WTC11 (cell line): ENCODE data around the gene TNNC2. TPM values are rescaled to one million over a fixed set of nuclear protein-coding genes. Genes with fewer than 3 reads are reported as not detected.

Source experiments
- ATF1 ChIP-seq: sonication (generic); formaldehyde crosslinking; IDR thresholded peaks from 2 replicates; pipeline ENCODE4 v1.8.1; 2023; ENCODE audit warnings: mild to moderate bottlenecking, moderate library complexity, missing genetic modification reagents
- CREM ChIP-seq: sonication (generic); formaldehyde crosslinking; IDR thresholded peaks from 2 replicates; pipeline ENCODE4 v1.8.1; 2022; ENCODE audit warnings: mild to moderate bottlenecking, missing genetic modification reagents, moderate library complexity
- EMX1 ChIP-seq: fragments of 250-450 bp; sonication (Bioruptor Pico); IDR thresholded peaks from 2 replicates; pipeline ENCODE4 v1.8.0; 2021; ENCODE audit warnings: mild to moderate bottlenecking
- FOXP4 ChIP-seq: sonication (generic); formaldehyde crosslinking; IDR thresholded peaks from 2 replicates; pipeline ENCODE4 v1.8.0; 2022; ENCODE audit warnings: mild to moderate bottlenecking, missing genetic modification reagents
- GABPB1 ChIP-seq: sonication (generic); formaldehyde crosslinking; IDR thresholded peaks from 2 replicates; pipeline ENCODE4 v1.8.1; 2023; ENCODE audit warnings: mild to moderate bottlenecking, missing genetic modification reagents
- GTF2I ChIP-seq: fragments of 250-450 bp; sonication (Bioruptor Pico); conservative IDR thresholded peaks from 2 replicates; pipeline ENCODE4 v1.4.0; 2021; ENCODE audit warnings: mild to moderate bottlenecking
- JAZF1 ChIP-seq: fragments of 250-450 bp; sonication (Bioruptor Pico); IDR thresholded peaks from 2 replicates; pipeline ENCODE4 v1.9.0; 2021; ENCODE audit warnings: moderate library complexity, mild to moderate bottlenecking, inconsistent platforms
- PRDM15 ChIP-seq: sonication (generic); formaldehyde crosslinking; IDR thresholded peaks from 2 replicates; pipeline ENCODE4 v1.8.0; 2022; ENCODE audit warnings: missing genetic modification reagents
- TEAD1 ChIP-seq: sonication (generic); formaldehyde crosslinking; IDR thresholded peaks from 2 replicates; pipeline ENCODE4 v1.8.0; 2022; ENCODE audit warnings: mild to moderate bottlenecking, missing genetic modification reagents
- ZNF138 ChIP-seq: sonication (generic); formaldehyde crosslinking; conservative IDR thresholded peaks from 2 replicates; pipeline ENCODE4 v1.8.1; 2022; ENCODE audit warnings: mild to moderate bottlenecking, moderate library complexity, missing genetic modification reagents
- ZNF263 ChIP-seq: sonication (generic); formaldehyde crosslinking; IDR thresholded peaks from 2 replicates; pipeline ENCODE4 v1.8.1; 2022; ENCODE audit warnings: low read depth, mild to moderate bottlenecking, moderate library complexity, missing genetic modification reagents
- ZNF317 ChIP-seq: sonication (generic); formaldehyde crosslinking; IDR thresholded peaks from 2 replicates; pipeline ENCODE4 v1.8.1; 2023; ENCODE audit warnings: low read depth, mild to moderate bottlenecking, moderate library complexity, missing genetic modification reagents, borderline replicate concordance
- ZNF396 ChIP-seq: fragments of 250-450 bp; sonication (Bioruptor Pico); IDR thresholded peaks from 2 replicates; pipeline ENCODE4 v1.8.0; 2021; ENCODE audit warnings: mild to moderate bottlenecking, moderate library complexity, borderline replicate concordance
- ZNF532 ChIP-seq: fragments of 250-450 bp; sonication (Bioruptor Pico); IDR thresholded peaks from 2 replicates; pipeline ENCODE4 v1.9.0; 2021; ENCODE audit warnings: mild to moderate bottlenecking, borderline replicate concordance
- ZSCAN18 ChIP-seq: fragments of 250-450 bp; sonication (Bioruptor Pico); IDR thresholded peaks from 2 replicates; pipeline ENCODE4 v2.1.2; 2022; ENCODE audit warnings: mild to moderate bottlenecking, moderate library complexity
- total RNA-seq: library from RNA; stranded (reverse); gene quantifications from 3 replicates; pipeline ENCODE4 v1.2.3, GENCODE V29; 2021
- TF ChIP-seq, protein P1 (sequence below): sonication (generic); formaldehyde crosslinking; IDR thresholded peaks from 2 replicates; pipeline ENCODE4 v1.8.1; 2022; ENCODE audit warnings: missing genetic modification reagents, borderline replicate concordance
- TF ChIP-seq, protein P2 (sequence below): sonication (generic); formaldehyde crosslinking; IDR thresholded peaks from 2 replicates; pipeline ENCODE4 v1.8.1; 2023; ENCODE audit warnings: mild to moderate bottlenecking, moderate library complexity, missing genetic modification reagents
- TF ChIP-seq, protein P3 (sequence below): sonication (generic); formaldehyde crosslinking; IDR thresholded peaks from 2 replicates; pipeline ENCODE4 v1.8.0; 2022; ENCODE audit warnings: mild to moderate bottlenecking, missing genetic modification reagents
- TF ChIP-seq, protein P4 (sequence below): sonication (generic); formaldehyde crosslinking; IDR thresholded peaks from 2 replicates; pipeline ENCODE4 v1.8.1; 2022; ENCODE audit warnings: mild to moderate bottlenecking, moderate library complexity, missing genetic modification reagents
- TF ChIP-seq, protein P5 (sequence below): sonication (generic); formaldehyde crosslinking; IDR thresholded peaks from 2 replicates; pipeline ENCODE4 v1.8.0; 2023; ENCODE audit warnings: missing genetic modification reagents

TNNC2 gene
- total RNA-seq, 1 experiment from 2014 or later: 3.0 TPM

DNA sequence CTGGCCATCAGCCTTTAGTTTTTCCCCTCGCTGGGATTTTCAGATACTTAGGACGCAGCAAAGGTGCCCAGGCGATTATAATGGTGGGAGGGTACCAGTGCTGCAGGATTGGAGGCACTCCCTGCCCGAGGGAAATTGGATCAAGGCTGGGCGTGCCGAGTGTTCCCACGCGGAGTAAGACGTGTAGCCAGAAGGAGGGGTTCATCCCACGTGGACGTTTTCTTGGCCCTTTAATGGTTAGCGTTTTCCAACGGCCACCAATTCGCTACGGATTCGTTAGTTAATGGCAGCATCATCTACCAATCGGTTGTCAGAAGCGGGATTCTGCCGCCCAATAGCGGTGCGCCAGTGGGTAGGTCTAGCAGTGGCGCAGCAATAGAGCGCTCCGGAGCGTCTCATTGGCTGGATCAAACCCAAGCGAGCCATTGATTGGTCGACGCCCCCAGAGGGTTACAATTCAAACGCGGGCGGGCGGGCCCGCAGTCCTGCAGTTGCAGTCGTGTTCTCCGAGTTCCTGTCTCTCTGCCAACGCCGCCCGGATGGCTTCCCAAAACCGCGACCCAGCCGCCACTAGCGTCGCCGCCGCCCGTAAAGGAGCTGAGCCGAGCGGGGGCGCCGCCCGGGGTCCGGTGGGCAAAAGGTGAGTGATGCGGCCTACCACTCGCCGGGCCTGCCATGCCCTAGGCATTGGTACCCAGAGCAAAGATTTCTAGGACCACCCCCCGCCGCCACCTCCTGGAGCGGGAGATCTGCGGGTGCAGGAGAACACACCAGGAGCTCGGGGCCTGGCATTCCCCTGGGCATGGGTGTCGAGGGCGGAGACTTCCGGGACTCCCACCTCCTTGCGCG, 14.7 kb downstream of the TNNC2 start, which contains the start of gene UBE2C (continued):
- TF ChIP-seq, protein P1, sequence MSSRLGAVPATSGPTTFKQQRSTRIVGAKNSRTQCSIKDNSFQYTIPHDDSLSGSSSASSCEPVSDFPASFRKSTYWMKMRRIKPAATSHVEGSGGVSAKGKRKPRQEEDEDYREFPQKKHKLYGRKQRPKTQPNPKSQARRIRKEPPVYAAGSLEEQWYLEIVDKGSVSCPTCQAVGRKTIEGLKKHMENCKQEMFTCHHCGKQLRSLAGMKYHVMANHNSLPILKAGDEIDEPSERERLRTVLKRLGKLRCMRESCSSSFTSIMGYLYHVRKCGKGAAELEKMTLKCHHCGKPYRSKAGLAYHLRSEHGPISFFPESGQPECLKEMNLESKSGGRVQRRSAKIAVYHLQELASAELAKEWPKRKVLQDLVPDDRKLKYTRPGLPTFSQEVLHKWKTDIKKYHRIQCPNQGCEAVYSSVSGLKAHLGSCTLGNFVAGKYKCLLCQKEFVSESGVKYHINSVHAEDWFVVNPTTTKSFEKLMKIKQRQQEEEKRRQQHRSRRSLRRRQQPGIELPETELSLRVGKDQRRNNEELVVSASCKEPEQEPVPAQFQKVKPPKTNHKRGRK (CRISPR knock-in tag): no peak
- peak; percentile 58 for TF ChIP-seq GABPB1 (CRISPR knock-in tag)
- no peak for TF ChIP-seq JAZF1 (CRISPR knock-in tag)
- TF ChIP-seq, protein P2, sequence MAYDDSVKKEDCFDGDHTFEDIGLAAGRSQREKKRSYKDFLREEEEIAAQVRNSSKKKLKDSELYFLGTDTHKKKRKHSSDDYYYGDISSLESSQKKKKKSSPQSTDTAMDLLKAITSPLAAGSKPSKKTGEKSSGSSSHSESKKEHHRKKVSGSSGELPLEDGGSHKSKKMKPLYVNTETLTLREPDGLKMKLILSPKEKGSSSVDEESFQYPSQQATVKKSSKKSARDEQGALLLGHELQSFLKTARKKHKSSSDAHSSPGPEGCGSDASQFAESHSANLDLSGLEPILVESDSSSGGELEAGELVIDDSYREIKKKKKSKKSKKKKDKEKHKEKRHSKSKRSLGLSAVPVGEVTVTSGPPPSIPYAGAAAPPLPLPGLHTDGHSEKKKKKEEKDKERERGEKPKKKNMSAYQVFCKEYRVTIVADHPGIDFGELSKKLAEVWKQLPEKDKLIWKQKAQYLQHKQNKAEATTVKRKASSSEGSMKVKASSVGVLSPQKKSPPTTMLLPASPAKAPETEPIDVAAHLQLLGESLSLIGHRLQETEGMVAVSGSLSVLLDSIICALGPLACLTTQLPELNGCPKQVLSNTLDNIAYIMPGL: peak; percentile 60; the same call in 1 of the 2 replicates
- no peak for TF ChIP-seq ATF1 (CRISPR knock-in tag)
- no peak for TF ChIP-seq GTF2I (CRISPR knock-in tag)
- 0 out of 2 replicates have a peak, but pooled peaks have one; percentile 13 for TF ChIP-seq TEAD1 (CRISPR knock-in tag)
- no peak for TF ChIP-seq PRDM15 (CRISPR knock-in tag)
- TF ChIP-seq, protein P3, sequence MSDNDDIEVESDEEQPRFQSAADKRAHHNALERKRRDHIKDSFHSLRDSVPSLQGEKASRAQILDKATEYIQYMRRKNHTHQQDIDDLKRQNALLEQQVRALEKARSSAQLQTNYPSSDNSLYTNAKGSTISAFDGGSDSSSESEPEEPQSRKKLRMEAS: peak; percentile 83
- TF ChIP-seq, protein P4, sequence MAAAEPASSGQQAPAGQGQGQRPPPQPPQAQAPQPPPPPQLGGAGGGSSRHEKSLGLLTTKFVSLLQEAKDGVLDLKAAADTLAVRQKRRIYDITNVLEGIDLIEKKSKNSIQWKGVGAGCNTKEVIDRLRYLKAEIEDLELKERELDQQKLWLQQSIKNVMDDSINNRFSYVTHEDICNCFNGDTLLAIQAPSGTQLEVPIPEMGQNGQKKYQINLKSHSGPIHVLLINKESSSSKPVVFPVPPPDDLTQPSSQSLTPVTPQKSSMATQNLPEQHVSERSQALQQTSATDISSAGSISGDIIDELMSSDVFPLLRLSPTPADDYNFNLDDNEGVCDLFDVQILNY (CRISPR knock-in tag): peak; percentile 65
- TF ChIP-seq EMX1 (CRISPR knock-in tag): no peak
- TF ChIP-seq ZNF317: 0 out of 2 replicates have a peak, but pooled peaks have one; percentile 28
- TF ChIP-seq CREM (CRISPR knock-in tag): no peak; the same call in 1 of the 2 replicates
- TF ChIP-seq FOXP4 (CRISPR knock-in tag): peak; percentile 35; the same call in 1 of the 2 replicates
- TF ChIP-seq ZNF138 (CRISPR knock-in tag): no peak
- TF ChIP-seq ZNF396: no peak
- no peak for TF ChIP-seq ZNF532 (CRISPR knock-in tag)
- TF ChIP-seq, protein P5, sequence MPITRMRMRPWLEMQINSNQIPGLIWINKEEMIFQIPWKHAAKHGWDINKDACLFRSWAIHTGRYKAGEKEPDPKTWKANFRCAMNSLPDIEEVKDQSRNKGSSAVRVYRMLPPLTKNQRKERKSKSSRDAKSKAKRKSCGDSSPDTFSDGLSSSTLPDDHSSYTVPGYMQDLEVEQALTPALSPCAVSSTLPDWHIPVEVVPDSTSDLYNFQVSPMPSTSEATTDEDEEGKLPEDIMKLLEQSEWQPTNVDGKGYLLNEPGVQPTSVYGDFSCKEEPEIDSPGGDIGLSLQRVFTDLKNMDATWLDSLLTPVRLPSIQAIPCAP (CRISPR knock-in tag): no peak
- TF ChIP-seq ZSCAN18 (CRISPR knock-in tag): no peak
- TF ChIP-seq ZNF263: no peak
